Tibial artery (tissue), 4 donors: ENCODE results near the gene GALNT11.
"Not testable (repeated sequence)": the region's sequence is repeated elsewhere in the genome, so short reads cannot be mapped to it uniquely, and the experiment has no call there.

Source experiments
- DNase-seq, 2 donors: peaks; one replicate each; pipeline ENCODE4 v3.0.0-alpha.2; 2019
- H3K27ac ChIP-seq, 2 donors: fragments of 200-600 bp; sonication (generic) in 1 of 2; 1 replicate in 1 of 2; 2 replicates in 1 of 2; pipeline ENCODE4 v1.5.1; 2018 to 2019; ENCODE audit warnings: mild to moderate bottlenecking in 1 of 2
- H3K27me3 ChIP-seq, 2 donors: fragments of 200-600 bp; sonication (generic) in 1 of 2; one replicate each; pipeline versions ENCODE4 v1.5.1 to v1.6.0; 2016 to 2019
- H3K36me3 ChIP-seq, 3 donors: fragments of 200-600 bp; sonication (generic) in 2 of 3; one replicate each; pipeline ENCODE4 v1.5.1; 2016 to 2019; ENCODE audit warnings: mild to moderate bottlenecking in 2 of 3
- H3K4me1 ChIP-seq, 4 donors: fragments of 200-600 bp; sonication (generic) in 2 of 4; 1 replicate in 3 of 4; 2 replicates in 1 of 4; pipeline ENCODE4 v1.5.1; 2016 to 2019
- H3K4me3 ChIP-seq, 2 donors: fragments of 200-600 bp; sonication (generic) in 1 of 2; 1 replicate in 1 of 2; 2 replicates in 1 of 2; pipeline ENCODE4 v1.5.1; 2018 to 2019; ENCODE audit warnings: mild to moderate bottlenecking in 2 of 2
- H3K9me3 ChIP-seq, 3 donors: fragments of 200-600 bp; sonication (generic) in 1 of 3; one replicate each; pipeline ENCODE4 v1.5.1; 2016 to 2019
- CTCF ChIP-seq, 2 experiments: fragments of 200-600 bp in 1 of 2; fragments of 450-650 bp in 1 of 2; IDR thresholded peaks; one replicate each; pipeline ENCODE4 v1.5.1; 2017 to 2019; ENCODE audit warnings: antibody characterized with exemption in 2 of 2, mild to moderate bottlenecking in 1 of 2, moderate library complexity in 1 of 2
- intact Hi-C: fragments of 100-400 bp; cut with DNase I; formaldehyde crosslinking; loops from one replicate; pipeline ENCODE4 v1.15.0; 2023; ENCODE audit warnings: low total_unique reads

The GALNT11 gene

GRCh38 chr7:152051968-152052367 is 26.5 kb downstream of the GALNT11 start:
- Histone ChIP-seq H3K27me3 (no peaks in the 10 kb centered on the region), H3K36me3 (no peaks in the 10 kb centered on the region), H3K4me3 (no peak overlapping the region), H3K27ac (no peak overlapping the region), H3K4me1 (peaks cover 0 to 20% (median 9%) of the 10 kb centered on the region in 4 donors), H3K9me3 (no peaks in the 10 kb centered on the region)
- intact Hi-C loops, result no loop called here
- TF ChIP-seq CTCF (IDR thresholded peaks at IDR 0.05), result no peak
- DNase-seq, result no peak

- H3K36me3 ChIP-seq, result no peaks in the 10 kb centered on the region
- intact Hi-C loops, result no loop called here
- peaks cover 0 to 21% (median 9%) of the 10 kb centered on the region in 4 donors for H3K4me1 ChIP-seq
- H3K27me3 ChIP-seq, result no peaks in the 10 kb centered on the region
- no peak overlapping the region for H3K4me3 ChIP-seq
- TF ChIP-seq CTCF (IDR thresholded peaks at IDR 0.05), result no peak
- no peak for DNase-seq
- no peak overlapping the region for H3K27ac ChIP-seq
- no peaks in the 10 kb centered on the region for H3K9me3 ChIP-seq
These were observed 27.3 kb downstream of the GALNT11 start for GRCh38 chr7:152052771-152053170.

GRCh38 chr7:152054367-152055230 is 29.1 kb downstream of the GALNT11 start:
- H3K27me3 ChIP-seq, result no peaks in the 10 kb centered on the region
- no peaks in the 10 kb centered on the region for H3K9me3 ChIP-seq
- no peaks in the 10 kb centered on the region for H3K36me3 ChIP-seq
- intact Hi-C loops, result no loop called here
- H3K27ac ChIP-seq, result no peak overlapping the region
- DNase-seq, result peak in 1 of 2 donors; percentile 56
- peaks cover 0 to 39% (median 12%) of the 10 kb centered on the region in 4 donors for H3K4me1 ChIP-seq
- no peak overlapping the region for H3K4me3 ChIP-seq
- TF ChIP-seq CTCF (IDR thresholded peaks at IDR 0.05), result no peak

GRCh38 chr7:152056621-152057274 is 31.3 kb downstream of the GALNT11 start:
- H3K9me3 ChIP-seq, result no peaks in the 10 kb centered on the region
- TF ChIP-seq CTCF (IDR thresholded peaks at IDR 0.05), result no peak
- H3K4me3 ChIP-seq, result no peak overlapping the region
- intact Hi-C loops, result no loop called here
- no peaks in the 10 kb centered on the region for H3K27me3 ChIP-seq
- H3K27ac ChIP-seq, result no peak overlapping the region
- no peak for DNase-seq
- H3K4me1 ChIP-seq, result peaks cover 0 to 26% (median 5%) of the 10 kb centered on the region in 4 donors
- H3K36me3 ChIP-seq, result no peaks in the 10 kb centered on the region

GRCh38 chr7:152059311-152059710 is 33.8 kb downstream of the GALNT11 start:
- H3K27me3 ChIP-seq, result no peaks in the 10 kb centered on the region
- no peaks in the 10 kb centered on the region for H3K9me3 ChIP-seq
- H3K36me3 ChIP-seq, result no peaks in the 10 kb centered on the region
- DNase-seq, result no peak
- no peak for TF ChIP-seq CTCF (IDR thresholded peaks at IDR 0.05)
- peaks cover 0 to 26% (median 5%) of the 10 kb centered on the region in 4 donors for H3K4me1 ChIP-seq
- intact Hi-C loops, result no loop called here
- no peak overlapping the region for H3K27ac ChIP-seq
- H3K4me3 ChIP-seq, result no peak overlapping the region

- H3K27me3 ChIP-seq, H3K4me3 ChIP-seq, DNase-seq, H3K9me3 ChIP-seq, intact Hi-C loops, H3K27ac ChIP-seq, H3K36me3 ChIP-seq: not testable (repeated sequence)
- H3K4me1 ChIP-seq, result peaks cover 0 to 20% (median 3%) of the 10 kb centered on the region in 4 donors
These were observed 35.6 kb downstream of the GALNT11 start for GRCh38 chr7:152061086-152061485.

- H3K36me3 ChIP-seq, H3K9me3 ChIP-seq, H3K4me3 ChIP-seq, DNase-seq, H3K27me3 ChIP-seq, H3K27ac ChIP-seq, intact Hi-C loops: not testable (repeated sequence)
- peaks cover 0 to 15% (median 3%) of the 10 kb centered on the region in 4 donors for H3K4me1 ChIP-seq
These were observed 37.7 kb downstream of the GALNT11 start for GRCh38 chr7:152063192-152063591.

- H3K27me3 ChIP-seq, H3K4me1 ChIP-seq, intact Hi-C loops, DNase-seq, H3K4me3 ChIP-seq, H3K27ac ChIP-seq, H3K36me3 ChIP-seq, H3K9me3 ChIP-seq: not testable (repeated sequence)
These were observed 38.3 kb downstream of the GALNT11 start for GRCh38 chr7:152063821-152064220.
